HG02981 (cell line): ENCODE results near the gene PKIG.
"Not testable (repeated sequence)": the region's sequence is repeated elsewhere in the genome, so short reads cannot be mapped to it uniquely, and the experiment has no call there.

Experiments used
- ATAC-seq: cut with Tn5 transposase; IDR thresholded peaks from one replicate; pipeline ENCODE4 v1.9.1; 2021; ENCODE audit warnings: mild to moderate bottlenecking, moderate library complexity; ENCODE audit not compliant: unreplicated experiment

PKIG gene

DNA sequence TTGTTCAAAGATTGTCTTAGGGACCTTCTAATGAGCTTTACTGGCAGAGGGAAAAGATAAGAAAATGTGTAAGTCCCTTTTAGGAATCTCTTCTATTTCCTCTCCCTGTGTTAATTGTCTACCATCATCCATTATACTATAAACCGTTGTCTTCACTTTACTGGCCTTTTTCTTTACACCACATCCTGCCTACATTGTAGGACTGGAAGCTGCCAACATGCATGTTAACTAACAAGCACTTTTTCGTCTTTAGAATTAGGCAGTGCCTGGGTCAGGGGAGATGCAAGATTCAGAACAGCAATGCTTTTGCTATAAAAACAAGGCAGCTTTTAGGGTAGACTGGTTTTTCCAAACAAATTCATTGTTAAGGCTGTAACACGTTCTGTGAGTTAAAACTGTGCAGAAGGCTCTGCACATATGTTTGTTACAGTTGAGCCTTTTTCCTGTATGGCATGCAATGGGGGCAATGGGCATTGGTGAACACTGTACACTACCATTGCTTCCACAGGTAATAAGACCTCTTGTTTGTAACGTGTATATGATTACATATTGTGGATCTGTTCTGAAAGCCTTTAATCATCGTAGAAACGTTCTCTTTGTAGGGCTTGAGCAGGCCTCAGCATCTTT, 10.9 kb upstream of the PKIG start:
- ATAC-seq, result no peak

DNA sequence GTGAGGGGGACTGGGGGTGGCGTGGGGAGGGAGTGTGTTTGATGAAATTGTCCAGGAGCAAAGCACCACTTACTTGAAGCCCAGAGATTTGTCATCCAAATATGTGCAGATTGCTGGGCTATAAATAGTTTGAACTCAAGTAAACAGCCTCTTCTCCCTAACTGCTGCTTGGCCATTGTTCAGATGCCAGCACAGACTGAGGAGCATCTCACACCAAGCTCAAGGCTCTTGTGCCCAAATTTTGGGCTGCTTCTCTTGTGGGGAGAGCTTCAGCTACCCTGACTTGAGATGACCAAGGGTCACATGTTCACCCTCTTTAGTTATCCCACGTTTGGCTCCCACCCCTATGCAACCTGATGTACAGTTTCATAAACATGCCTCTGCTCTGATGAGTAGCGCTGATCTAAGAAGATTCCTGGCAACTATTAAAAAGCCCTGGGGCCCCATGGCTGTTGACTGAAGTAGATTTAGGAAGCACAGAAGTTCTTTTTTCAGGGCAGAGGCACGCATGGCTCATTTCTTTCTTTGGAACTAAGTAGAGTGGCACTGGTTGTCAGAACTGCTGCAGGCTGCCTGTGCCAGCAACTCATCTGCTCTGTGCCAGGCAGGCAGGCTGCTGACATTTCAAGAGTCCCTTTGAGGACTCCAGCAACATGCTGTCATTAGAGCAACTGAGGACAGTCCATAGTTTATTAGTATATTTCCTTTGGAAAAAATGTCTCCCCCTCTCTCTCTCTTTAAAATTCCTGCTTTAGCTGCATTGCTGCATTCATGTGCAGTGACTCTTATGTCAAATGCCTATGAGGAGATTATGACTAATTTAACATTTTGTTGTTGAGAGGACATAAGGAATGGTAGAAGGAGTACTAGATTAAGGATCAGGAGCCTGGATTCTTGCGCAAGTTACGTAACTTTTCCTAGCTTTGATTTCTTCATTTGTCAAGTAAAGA, 9.6 kb upstream of the PKIG start:
- no peak for ATAC-seq

DNA sequence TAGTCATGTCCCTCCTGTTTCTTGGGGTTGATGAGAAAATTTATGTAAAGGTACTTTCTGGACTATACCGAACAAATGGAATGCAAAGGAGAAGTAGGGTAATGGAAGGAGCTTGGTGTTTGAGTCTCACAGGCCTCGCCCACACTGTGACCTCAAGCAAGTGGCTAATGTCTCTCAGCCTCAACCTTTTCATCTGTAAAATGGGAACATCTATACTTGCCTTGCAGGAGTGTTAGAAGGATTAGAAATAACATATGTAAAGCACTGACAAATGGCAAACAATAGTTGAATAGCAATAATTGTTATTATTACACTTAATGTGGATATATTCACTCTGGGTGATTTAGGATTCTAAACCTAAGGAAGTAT, 8.9 kb upstream of the PKIG start:
- ATAC-seq, result no peak

DNA sequence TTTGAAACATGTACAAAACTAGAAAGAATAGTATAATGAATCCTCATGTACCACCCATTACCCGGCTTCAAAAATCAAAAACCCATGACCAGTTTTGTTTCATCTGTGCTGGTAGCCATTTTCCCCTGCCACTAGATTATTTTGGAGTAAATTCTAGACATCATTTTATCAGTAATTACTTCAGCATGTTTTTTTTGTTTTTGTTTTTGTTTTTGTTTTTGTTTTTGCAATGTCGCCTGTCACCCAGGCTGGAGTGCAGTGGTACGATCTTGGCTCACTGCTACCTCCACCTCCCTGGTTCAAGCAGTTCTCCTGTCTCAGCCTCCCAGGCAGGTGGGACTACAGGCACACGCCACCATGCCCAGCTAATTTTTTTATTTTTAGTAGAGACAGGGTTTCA, 8.0 kb upstream of the PKIG start:
- no peak for ATAC-seq

DNA sequence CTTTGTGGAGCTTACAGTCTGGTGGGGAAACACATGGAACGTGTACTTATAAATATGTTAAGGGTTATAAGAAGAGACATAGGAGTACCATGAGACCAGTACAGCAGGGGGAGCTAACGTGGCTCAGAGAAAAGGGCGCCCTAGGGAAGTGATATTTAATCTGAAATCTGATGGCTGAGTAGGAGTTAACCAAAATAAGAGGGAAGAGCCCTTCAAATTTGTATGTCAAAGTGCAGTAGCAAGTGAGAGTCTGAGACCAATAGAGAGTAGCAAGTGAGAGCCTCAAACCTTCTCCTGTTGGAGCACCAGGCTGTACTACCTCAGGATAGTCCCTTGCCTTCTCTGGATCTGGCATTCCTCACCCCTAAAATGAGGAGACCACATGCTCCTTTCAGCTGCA, 6.1 kb upstream of the PKIG start:
- no peak for ATAC-seq

DNA sequence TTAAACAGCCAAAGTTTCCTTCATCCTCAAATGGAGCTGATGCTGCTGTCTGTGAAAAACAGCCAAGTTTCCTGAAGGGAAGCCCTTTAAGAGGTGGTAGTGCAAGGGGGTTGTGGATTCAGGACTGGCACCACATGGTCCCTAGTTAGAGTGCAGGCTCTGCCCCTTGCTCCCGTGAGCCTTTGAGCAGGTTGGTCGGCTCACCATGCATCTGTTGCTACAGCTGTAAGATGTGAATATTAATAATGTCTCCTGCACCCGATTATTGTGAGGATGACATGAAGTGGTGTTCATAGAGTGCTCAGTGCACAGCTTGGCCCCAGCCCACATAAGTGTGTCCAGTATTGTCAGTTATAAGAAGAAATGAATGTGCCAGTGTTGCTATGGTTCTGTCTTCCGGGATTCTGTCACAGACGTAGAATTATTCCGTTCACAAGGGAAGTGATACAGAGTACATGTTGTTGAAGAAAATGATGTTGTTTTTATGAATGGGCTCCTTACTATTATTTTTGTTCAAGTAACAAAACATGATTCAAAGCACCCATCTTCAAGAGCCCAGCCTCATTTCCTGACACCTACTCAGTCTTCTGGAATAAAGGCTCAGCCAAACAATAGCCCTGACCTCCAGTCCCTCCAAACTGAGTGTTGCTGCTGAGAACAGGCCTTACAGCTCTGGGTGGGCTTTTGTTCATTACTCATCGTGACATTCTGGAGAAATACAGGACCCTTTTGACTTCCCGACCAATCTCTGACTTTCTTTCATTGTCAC, 2.9 kb upstream of the PKIG start:
- no peak for ATAC-seq

DNA sequence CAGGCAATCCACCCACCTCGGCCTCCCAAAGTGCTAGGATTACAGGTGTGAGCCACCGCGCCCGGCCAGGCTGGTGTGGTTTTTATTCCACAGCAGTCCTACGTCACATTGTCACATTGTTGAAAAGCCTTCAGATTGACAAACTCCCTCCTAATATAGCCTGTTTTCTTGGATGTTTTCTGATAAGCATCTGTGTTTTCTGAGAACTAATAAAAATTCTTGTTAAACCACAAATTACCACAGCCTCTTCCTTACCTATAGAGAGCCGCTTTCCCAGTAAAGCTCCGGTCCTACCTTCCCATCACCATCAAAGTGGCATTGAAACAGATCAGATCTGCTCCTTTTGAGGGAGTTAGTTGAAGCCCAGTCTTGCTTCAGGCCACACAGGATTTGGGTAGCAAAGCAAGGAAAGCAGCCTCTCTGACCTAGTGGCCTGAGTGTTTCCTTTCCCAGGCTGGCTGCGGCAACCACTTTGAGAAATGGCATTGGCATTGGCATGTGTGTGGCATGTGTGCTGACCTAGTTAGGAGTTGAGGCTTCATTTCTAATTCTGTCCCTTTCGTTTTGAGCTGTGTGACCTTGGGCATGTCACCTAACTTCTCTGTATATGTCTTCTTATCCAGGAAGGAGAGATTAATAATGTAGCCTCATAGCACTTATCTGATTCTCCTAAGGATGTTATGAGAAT, 1.7 kb upstream of the PKIG start:
- ATAC-seq, result no peak

DNA sequence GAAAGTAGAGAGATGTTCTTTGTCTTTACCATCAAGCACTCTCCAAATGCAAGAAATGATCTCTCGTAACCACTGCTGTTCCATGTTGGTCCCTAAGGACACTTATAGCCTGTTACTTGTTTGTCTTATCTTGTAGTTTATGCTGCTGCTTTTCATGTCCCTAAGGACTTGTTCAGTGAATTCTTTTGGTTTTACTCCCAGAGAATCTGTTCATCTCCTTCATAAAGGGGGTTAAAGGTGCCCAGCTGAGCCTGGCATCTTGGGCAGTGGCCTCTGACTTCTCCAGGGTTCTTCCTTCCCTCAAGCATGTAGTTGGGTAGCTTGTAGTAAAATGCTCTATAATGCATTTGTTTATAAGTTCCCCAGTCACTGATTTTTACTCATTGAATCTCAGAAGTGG, 864 bp upstream of the PKIG start:
- ATAC-seq, result no peak

DNA sequence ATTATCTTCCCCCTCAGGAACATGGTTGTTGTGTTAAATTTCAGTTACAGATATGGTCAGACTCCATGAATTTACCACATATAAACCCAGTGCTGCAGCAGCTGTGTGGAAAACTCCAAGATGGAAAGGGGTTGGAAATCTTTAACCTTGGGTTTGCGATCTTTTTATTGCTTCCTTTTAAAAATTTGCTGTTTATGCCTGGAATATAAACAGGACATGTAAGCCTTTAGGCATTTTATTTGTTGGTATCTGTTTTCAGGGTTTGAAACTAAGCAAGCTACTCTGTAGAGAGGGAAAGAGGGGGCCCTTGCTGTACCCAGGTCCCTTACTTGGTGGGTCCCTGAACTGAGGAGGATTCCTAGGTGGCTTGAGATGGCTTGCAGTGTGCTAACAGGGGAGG, 778 bp downstream of the PKIG start:
- no peak for ATAC-seq

DNA sequence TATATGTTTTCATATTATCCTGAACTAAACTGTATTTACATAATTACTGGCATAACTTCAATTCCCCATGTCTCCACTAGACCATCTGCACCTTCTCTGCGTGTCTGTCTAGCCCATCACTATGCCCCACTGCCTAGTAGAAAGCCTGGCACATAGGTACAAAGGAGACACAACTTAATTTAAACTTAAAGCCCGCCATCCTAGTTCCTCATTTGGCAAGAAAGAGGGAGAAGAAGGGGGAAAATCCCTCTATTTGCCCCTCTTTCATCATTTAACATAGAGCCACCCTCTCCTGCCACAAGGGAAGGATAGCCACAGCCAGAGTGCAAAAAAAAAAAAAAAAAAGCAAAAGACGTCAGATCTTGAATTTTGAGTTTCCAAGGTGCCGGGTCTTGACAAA, 1.8 kb downstream of the PKIG start:
- no peak for ATAC-seq

DNA sequence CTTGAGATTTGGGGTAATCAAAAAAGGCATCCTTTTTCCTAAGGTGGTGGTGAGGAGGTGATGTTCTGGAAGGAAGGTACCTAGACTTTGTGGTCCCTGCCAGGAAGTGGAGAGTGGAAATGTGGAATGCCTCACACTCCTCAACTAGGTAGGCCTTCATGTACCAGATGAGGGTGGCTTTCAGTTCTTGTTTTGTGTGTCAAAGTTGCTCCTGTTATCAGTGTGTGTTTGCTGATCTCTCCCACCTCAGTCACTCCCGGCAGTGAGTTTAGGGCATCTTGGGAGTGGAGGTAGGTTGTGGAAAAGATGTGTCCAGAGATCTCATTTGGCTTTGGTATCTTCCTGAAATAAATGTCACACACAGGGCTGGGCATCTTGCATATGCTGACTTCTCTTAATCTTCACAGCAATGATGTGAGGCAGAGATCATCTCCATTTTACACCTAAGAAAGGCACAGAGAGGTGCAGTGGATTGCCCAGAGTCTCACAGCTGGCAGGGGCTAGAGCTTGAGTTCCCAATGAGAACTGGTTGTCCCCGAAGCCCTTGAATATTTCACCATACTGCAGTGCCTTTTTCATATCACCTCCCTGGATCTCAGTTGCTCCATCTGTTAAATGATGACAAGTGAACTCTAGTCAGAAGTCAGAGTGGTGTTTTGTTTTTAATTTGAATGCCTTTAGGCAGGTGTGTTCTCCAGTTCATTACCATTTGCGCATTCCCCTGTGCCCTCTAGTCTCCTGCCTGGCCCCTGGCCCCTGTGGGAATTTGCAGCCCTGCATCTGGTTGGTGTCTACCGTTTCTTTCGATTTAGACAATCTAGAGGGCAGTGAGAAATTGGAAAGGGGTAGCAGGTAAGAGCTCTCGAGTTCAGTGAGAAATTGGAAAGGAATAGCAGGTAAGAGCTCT, 2.9 kb downstream of the PKIG start:
- ATAC-seq, result no peak

DNA sequence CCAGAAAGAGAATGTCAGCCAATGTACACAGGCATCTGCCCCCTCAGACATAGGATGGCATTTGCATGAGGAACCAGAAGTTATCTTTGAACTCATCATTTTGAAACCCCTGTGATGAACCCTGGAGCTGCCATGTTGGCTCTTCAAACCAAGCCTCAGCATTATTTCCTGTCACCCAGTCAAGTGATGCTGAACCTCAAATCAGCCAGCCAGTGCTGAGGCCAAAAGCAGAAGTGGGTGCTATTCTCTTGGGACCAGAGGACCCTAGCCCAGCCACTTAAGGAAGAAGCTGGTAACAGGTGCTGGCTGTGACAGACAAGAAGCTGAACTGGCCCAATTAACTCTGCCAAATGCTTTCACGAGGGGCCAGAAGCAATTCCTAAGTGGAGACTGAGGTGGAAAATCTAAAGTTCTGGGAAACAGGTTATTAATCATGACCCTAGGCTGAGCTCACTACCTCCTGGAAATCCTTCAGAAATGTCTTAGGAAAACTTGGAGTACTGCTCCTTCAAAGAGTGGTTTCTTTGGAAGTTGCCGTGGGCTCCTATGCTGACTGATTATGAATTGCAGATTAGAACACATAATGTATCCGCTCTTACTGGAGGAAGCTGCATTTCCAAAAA, 4.0 kb downstream of the PKIG start:
- ATAC-seq, result peak; percentile 56

DNA sequence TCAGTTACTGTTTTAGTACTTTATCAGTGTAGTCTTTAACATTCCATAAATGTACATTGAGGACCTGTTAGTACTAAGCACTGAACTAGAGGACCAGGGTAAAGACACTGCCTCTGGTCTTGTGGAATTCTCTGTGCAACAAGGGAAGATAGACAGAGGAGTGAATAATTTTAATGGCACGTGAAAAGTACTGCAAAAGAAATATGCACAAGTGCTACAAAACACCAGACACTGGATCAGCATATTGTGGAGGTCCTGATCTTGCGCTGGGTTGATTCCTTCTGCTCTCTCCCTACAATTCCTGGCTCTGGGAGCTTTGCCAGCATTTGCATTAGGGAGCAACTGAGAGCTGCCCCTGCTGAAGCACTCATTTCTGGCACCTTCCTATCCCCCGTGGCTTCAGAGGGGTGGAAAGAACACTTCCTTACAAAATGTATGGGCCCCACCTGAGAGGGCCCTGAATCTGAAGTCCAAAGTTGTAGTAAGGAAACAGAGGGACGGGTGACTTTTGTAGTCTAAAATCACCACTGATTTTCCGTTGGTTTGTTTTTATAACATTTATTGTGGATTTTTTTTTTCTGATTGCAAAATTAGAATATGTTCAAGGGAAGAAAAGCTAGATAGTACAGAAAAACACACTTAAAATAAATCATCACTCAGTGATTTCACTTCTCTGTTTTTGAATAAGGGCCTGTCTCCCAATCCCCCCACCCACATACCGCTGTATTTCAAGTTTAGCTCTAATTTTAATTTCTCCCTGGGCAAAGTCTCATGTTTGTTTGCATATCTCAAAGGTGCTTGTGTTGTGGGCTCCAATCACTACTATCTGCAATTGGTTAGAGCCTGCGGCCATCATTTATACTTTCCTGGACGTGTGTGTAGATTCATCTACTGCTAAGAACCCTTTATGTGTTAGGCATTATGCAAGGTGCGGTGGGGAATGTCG, 4.9 kb downstream of the PKIG start:
- ATAC-seq, result no peak

DNA sequence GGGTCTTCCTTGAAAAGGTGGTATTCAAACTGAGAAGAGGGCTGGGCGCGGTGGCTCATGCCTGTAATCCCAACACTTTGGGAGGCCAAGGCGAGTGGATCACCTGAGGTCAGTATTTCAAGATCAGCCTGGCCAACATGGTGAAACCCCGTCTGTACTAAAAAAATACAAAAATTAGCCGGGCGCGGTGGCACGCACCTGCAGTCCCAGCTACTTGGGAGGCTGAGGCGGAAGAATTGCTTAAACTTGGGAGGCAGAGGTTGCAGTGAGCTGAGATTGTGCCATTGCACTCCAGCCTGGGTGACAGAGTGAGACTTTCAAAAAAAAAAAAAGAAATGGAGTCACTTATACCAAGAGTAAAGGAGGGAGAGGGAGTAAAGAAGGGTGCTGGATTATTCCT, 5.9 kb downstream of the PKIG start:
- ATAC-seq, result not testable (repeated sequence)

DNA sequence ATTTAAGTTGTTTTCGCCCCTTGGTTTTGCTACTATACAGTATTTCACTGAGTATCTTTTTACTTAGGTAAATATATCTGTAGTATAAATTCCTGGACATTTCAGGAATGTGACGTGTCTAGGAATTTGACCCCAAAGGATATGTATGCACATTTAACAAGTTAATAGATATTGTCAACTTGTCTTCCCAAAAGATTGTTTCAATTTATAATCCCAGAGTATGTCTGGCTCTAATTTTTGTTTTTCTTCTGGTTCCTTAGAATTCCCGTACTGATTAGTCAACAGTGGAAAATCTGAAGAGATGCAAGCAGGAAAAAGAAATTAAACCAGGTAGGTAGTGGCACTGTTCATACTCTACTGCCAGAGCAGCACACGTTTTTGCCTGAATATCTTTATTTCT, 7.2 kb downstream of the PKIG start:
- ATAC-seq, result no peak

DNA sequence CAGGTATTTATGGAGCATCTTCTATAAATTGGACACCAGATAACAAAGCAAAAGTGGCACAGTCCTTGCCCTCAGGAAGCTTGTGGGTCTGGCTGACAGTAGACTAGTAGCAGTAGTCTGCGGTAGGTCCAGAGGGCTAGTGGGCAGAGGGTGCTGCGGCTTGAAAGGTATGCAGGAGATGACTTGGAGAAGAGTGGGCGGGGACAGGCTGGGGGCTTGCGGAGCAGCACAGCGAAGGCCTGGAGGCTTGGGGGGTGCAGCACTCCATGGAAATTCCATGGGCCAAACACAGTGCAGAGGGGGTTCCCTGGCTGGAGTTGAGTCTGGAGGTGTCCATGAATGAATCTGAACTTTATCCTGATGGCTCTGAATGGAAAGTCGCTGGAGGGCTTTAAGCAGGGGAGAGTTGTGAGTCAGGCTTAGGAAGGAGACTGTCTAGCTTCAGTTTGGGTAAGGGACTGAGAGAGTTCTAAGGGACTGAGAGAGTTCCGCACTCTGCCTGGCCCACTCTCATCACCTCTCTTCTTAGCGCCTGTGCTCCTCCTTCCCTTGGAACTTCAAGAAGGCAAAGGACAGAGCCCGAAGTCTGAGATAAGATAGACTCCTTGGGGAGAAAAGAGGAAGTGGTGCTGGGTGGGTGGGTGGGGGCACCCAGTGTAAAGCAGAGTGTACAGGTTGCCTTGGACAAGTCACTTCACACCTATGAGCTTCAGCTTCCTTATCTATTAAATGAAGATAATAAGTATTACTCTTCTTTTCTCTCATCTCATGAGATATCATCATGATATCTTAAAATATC, 8.8 kb downstream of the PKIG start:
- ATAC-seq, result no peak

DNA sequence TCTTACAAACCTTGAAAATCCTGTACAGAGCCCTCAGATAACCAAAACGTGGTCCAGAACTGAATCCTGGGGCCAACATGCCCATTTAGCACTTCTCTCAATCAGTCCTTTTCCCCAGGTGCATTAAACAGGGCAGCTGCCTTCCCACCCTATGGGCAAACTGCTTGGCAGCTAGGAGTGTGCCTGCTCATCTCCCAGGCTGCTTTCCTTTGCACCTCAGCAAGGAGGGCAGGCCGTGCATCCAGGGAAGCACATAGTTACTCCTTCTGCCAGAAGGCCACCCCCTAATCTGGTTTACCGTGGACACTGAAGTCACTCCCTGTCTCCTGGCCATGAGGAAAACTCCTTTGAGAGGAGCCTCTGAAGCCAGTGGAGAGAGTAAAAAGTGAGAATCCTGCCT, 10.0 kb downstream of the PKIG start:
- no peak for ATAC-seq

DNA sequence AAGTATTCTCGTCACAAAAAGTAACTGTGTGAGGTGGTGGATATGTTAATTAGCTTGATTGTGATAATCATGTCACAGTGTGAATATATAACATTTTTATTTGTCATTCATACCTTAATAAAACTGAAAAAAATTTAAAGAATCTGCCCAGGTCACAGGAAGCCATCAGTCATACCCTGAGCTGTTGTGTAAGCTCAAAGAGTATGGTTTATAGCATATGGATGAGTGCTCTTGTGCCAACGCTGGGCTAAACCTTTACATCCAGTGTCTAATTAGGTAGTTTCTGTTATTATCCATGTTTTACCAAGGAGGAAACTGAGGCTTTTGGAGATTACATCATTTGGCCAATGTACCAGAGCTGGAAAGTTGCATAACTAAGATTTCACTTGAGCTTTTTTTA, 11.4 kb downstream of the PKIG start:
- no peak for ATAC-seq
